Peyer's patch (tissue), 4 donors: ENCODE results near the gene MT1B. TPM values are rescaled to one million over a fixed set of nuclear protein-coding genes. Genes with fewer than 3 reads are reported as not detected.

Experiments
- DNase-seq, 3 donors: peaks; one replicate each; pipeline ENCODE4 v3.0.0-alpha.2; 2017 to 2019
- H3K27ac ChIP-seq, 4 donors: fragments of 200-600 bp; sonication (generic); one replicate each; pipeline ENCODE4 v1.5.1; 2016 to 2019
- H3K27me3 ChIP-seq, 2 donors: fragments of 200-600 bp; sonication (generic); one replicate each; pipeline ENCODE4 v1.5.1; 2019
- H3K36me3 ChIP-seq, 3 donors: fragments of 200-600 bp; sonication (generic); one replicate each; pipeline ENCODE4 v1.5.1; 2016 to 2019
- H3K4me1 ChIP-seq, 4 donors: fragments of 200-600 bp; sonication (generic); one replicate each; pipeline ENCODE4 v1.5.1; 2016 to 2019
- H3K4me3 ChIP-seq, 4 donors: fragments of 200-600 bp; sonication (generic); 1 replicate in 3 of 4; 2 replicates in 1 of 4; pipeline ENCODE4 v1.5.1; 2016 to 2019; ENCODE audit warnings: mild to moderate bottlenecking in 1 of 4
- H3K9me3 ChIP-seq, 4 donors: fragments of 200-600 bp; sonication (generic); one replicate each; pipeline ENCODE4 v1.5.1; 2016 to 2019; ENCODE audit warnings: mild to moderate bottlenecking in 1 of 4
- POLR2A ChIP-seq, 2 donors: fragments of 450-650 bp; IDR thresholded peaks; one replicate each; pipeline ENCODE4 v1.5.1; 2017; ENCODE audit warnings: antibody characterized with exemption in 2 of 2, mild to moderate bottlenecking in 2 of 2, moderate library complexity in 2 of 2
- total RNA-seq, 4 donors: library from RNA; depleted of rRNA; stranded (reverse); fragments of >200 nt; gene quantifications; one replicate each; pipeline ENCODE4 v1.1.0, GENCODE V29; 2016
- TF ChIP-seq, protein P1 (sequence below), 6 experiments: fragments of 450-650 bp in 4 of 6; fragments of 200-600 bp in 2 of 6; sonication (generic) in 1 of 6; IDR thresholded peaks; one replicate each; pipeline ENCODE4 v1.5.1; 2017 to 2019; ENCODE audit warnings: antibody characterized with exemption in 6 of 6, mild to moderate bottlenecking in 3 of 6, moderate library complexity in 1 of 6

Gene MT1B
- total RNA-seq, 4 donors from 2014 or later = 39.3 TPM; not detected in 3

- Histone ChIP-seq H3K4me1 (peaks cover 0 to 26% (median 11%) of the 10 kb centered on the region in 4 donors), H3K4me3 (no peak overlapping the region), H3K27ac (no peak overlapping the region), H3K27me3 (peaks cover 0 to 6% of the 10 kb centered on the region in 2 donors), H3K9me3 (no peaks in the 10 kb centered on the region), H3K36me3 (no peaks in the 10 kb centered on the region)
- no peak for DNase-seq
- TF ChIP-seq, protein P1, sequence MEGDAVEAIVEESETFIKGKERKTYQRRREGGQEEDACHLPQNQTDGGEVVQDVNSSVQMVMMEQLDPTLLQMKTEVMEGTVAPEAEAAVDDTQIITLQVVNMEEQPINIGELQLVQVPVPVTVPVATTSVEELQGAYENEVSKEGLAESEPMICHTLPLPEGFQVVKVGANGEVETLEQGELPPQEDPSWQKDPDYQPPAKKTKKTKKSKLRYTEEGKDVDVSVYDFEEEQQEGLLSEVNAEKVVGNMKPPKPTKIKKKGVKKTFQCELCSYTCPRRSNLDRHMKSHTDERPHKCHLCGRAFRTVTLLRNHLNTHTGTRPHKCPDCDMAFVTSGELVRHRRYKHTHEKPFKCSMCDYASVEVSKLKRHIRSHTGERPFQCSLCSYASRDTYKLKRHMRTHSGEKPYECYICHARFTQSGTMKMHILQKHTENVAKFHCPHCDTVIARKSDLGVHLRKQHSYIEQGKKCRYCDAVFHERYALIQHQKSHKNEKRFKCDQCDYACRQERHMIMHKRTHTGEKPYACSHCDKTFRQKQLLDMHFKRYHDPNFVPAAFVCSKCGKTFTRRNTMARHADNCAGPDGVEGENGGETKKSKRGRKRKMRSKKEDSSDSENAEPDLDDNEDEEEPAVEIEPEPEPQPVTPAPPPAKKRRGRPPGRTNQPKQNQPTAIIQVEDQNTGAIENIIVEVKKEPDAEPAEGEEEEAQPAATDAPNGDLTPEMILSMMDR (IDR thresholded peaks at IDR 0.05) = no peak
These were observed 28.1 kb downstream of the MT1B start for GRCh38 chr16:56679818-56680217.

DNA sequence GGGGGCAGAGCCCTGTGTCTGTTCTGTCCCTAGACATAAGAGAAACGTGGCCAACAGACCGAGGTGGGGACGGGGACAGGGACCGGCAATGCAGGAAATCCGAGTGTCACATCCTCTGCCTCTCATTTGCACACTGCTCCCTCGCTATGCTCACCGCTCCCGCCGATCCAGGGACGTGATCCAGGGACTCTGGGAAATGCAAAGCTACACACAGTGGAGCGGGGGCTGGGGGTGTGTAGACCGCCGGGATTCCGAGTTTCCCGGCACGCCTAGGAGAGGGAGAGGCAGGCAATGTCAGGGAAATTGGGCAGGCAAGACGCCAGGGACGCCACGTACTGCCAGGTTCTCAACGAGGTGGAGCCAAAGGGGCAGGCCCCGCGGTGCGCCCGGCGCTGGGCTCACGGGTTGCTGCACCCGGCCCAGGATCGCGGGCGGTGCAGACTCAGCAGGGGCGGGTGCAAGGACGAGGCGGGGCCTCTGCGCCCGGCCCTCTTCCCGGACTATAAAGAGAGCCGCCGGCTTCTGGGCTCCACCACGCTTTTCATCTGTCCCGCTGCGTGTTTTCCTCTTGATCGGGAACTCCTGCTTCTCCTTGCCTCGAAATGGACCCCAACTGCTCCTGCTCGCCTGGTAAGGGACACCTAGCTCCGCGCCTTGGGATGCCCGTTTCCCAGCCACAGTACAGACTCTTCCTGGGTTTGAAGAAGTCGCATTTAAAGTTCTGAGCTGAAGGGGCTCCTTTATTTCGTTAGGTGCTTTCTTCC lies 30.4 kb downstream of the MT1B start, which contains the start of gene MT1X:
Gene MT1X (plus strand): TSS at position 532 of the 764 bp plus-strand sequence. CDS start 71 bp downstream, at position 603.
- Histone ChIP-seq H3K27me3 (no peaks in the 10 kb centered on the region), H3K27ac (peak within 1 kb of the TSS; percentile 65 to 80 (median 74)), H3K36me3 (no peaks in the 10 kb centered on the region), H3K4me1 (peaks cover 0 to 17% (median 8%) of the 10 kb centered on the region in 4 donors), H3K9me3 (peaks cover 0 to 3% (median 0%) of the 10 kb centered on the region in 4 donors), H3K4me3 (peak within 1 kb of the TSS; percentile 39 to 69 (median 56))
- peak; percentile 77 to 81 for TF ChIP-seq POLR2A (IDR thresholded peaks at IDR 0.05)
- TF ChIP-seq, protein P1 (IDR thresholded peaks at IDR 0.05) = peak in 1 of 6 experiments; percentile 2
- peak; percentile 82 to 98 (median 95) for DNase-seq

DNA sequence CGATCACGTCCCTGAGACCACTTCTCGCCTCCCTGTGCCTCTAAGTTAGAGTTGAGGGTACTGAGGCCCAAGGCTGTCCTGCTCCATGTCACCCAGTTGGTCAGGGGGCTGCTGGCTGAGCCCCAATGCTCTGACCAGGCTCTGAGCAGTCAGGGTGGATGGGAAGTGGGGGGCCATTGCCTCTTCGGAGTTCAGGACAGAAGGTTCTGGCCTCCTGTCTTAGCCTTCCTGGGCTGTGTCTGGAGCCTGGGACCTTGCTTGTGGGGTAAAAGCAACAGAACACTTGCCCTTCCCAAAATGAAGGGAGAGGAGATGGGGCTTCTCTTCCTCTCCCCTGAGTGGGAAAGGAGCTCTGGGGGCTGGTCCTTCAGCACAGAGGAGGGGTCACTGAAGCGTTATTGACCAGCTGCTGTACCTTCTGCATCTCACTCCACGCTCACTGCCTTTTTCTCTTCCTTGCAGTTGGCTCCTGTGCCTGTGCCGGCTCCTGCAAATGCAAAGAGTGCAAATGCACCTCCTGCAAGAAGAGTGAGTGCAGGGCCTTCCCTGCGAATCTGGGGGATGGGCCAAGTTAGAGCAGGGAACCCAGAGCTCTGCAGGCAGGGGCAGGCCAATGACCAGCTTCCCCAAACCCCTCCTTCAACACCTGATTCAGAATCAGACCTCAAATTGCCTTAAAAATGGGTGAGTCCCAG lies 31.2 kb downstream of the MT1B start:
- Histone ChIP-seq H3K27ac (peak overlapping the region; percentile 65 to 80 (median 74)), H3K4me1 (peaks cover 0 to 17% (median 8%) of the 10 kb centered on the region in 4 donors), H3K9me3 (peaks cover 0 to 3% (median 0%) of the 10 kb centered on the region in 4 donors), H3K4me3 (peak overlapping the region; percentile 39 to 69 (median 56)), H3K36me3 (no peaks in the 10 kb centered on the region), H3K27me3 (no peaks in the 10 kb centered on the region)
- no peak for TF ChIP-seq POLR2A (IDR thresholded peaks at IDR 0.05)
- TF ChIP-seq, protein P1 (IDR thresholded peaks at IDR 0.05) = no peak
- no peak for DNase-seq

GRCh38 chr16:56683424-56684172 lies 31.9 kb downstream of the MT1B start:
- peaks cover 0 to 17% (median 8%) of the 10 kb centered on the region in 4 donors for H3K4me1 ChIP-seq
- no peak overlapping the region for H3K27ac ChIP-seq
- no peak for DNase-seq
- TF ChIP-seq POLR2A (IDR thresholded peaks at IDR 0.05) = no peak
- TF ChIP-seq, protein P1 (IDR thresholded peaks at IDR 0.05) = no peak
- no peaks in the 10 kb centered on the region for H3K27me3 ChIP-seq
- H3K9me3 ChIP-seq = peaks cover 0 to 3% (median 0%) of the 10 kb centered on the region in 4 donors
- H3K4me3 ChIP-seq = peak overlapping the region; percentile 39 to 69 (median 56)
- H3K36me3 ChIP-seq = no peaks in the 10 kb centered on the region

GRCh38 chr16:56684256-56684925 lies 32.7 kb downstream of the MT1B start:
- Histone ChIP-seq H3K27me3 (no peaks in the 10 kb centered on the region), H3K27ac (peak overlapping the region in 1 of 4 donors; percentile 13), H3K4me3 (peak overlapping the region in 1 of 4 donors; percentile 69), H3K4me1 (peaks cover 0 to 17% (median 8%) of the 10 kb centered on the region in 4 donors), H3K9me3 (peaks cover 0 to 3% (median 0%) of the 10 kb centered on the region in 4 donors), H3K36me3 (no peaks in the 10 kb centered on the region)
- DNase-seq = no peak
- no peak for TF ChIP-seq POLR2A (IDR thresholded peaks at IDR 0.05)
- TF ChIP-seq, protein P1 (IDR thresholded peaks at IDR 0.05) = no peak
